HepG2 (cell line): ENCODE results near the gene TH. TPM values are rescaled to one million over a fixed set of nuclear protein-coding genes. Genes with fewer than 3 reads are reported as not detected.
A peak's percentile ranks its signal among the peaks of the same experiment; 100 is the strongest.

Experiments
- DR1 ChIP-seq: sonication (generic); formaldehyde crosslinking; IDR thresholded peaks from 2 replicates; pipeline ENCODE4 v1.8.0; 2021; ENCODE audit warnings: mild to moderate bottlenecking, missing genetic modification reagents, inconsistent platforms
- GABPA ChIP-seq, 2 experiments: IDR thresholded peaks; 2 replicates each; pipeline ENCODE4 v1.6.1; 2011 to 2016; ENCODE audit warnings: low read depth in 2 of 2, low read length in 1 of 2, missing biosample characterization in 1 of 2, missing genetic modification characterization in 1 of 2
- HOXD1 ChIP-seq: sonication (generic); formaldehyde crosslinking; IDR thresholded peaks from 2 replicates; pipeline ENCODE4 v1.5.0; 2020; ENCODE audit warnings: missing genetic modification reagents
- KDM4B ChIP-seq: sonication (generic); formaldehyde crosslinking; IDR thresholded peaks from 2 replicates; pipeline ENCODE4 v1.4.0; 2020; ENCODE audit warnings: missing genetic modification reagents
- MNT ChIP-seq: fragments of 450-650 bp; IDR thresholded peaks from 2 replicates; pipeline ENCODE4 v1.6.1; 2016
- MTA1 ChIP-seq: sonication (generic); formaldehyde crosslinking; IDR thresholded peaks from 2 replicates; pipeline ENCODE4 v1.4.0; 2020; ENCODE audit warnings: missing genetic modification reagents, mild to moderate bottlenecking, borderline replicate concordance
- PITX1 ChIP-seq: sonication (generic); formaldehyde crosslinking; IDR thresholded peaks from 2 replicates; pipeline ENCODE4 v1.5.1; 2020; ENCODE audit warnings: mild to moderate bottlenecking, missing genetic modification reagents
- SCMH1 ChIP-seq: sonication (generic); formaldehyde crosslinking; IDR thresholded peaks from 2 replicates; pipeline ENCODE4 v1.9.0; 2021; ENCODE audit warnings: missing genetic modification reagents, mild to moderate bottlenecking, borderline replicate concordance
- SP1 ChIP-seq, 2 experiments: fragments of 450-650 bp in 1 of 2; sonication (generic) in 1 of 2; formaldehyde crosslinking in 1 of 2; IDR thresholded peaks; 2 replicates each; pipeline versions ENCODE4 v1.4.0 to v1.6.1; 2016 to 2020; ENCODE audit warnings: missing genetic modification reagents in 1 of 2
- TMF1 ChIP-seq: sonication (generic); formaldehyde crosslinking; IDR thresholded peaks from 2 replicates; pipeline ENCODE4 v1.8.1; 2022; ENCODE audit warnings: low read depth, missing genetic modification reagents
- ZFP41 ChIP-seq: sonication (generic); formaldehyde crosslinking; IDR thresholded peaks from 2 replicates; pipeline ENCODE4 v1.4.0; 2020; ENCODE audit warnings: mild to moderate bottlenecking, missing genetic modification reagents, borderline replicate concordance
- ZNF136 ChIP-seq: sonication (generic); formaldehyde crosslinking; IDR thresholded peaks from 2 replicates; pipeline ENCODE4 v1.8.1; 2022; ENCODE audit warnings: low read depth, mild to moderate bottlenecking, moderate library complexity, missing genetic modification reagents
- ZNF180 ChIP-seq: sonication (generic); formaldehyde crosslinking; IDR thresholded peaks from 2 replicates; pipeline ENCODE4 v1.4.0; 2020; ENCODE audit warnings: low read depth, missing genetic modification reagents, borderline replicate concordance
- ZNF264 ChIP-seq: sonication (generic); formaldehyde crosslinking; IDR thresholded peaks from 2 replicates; pipeline ENCODE4 v1.4.0; 2020; ENCODE audit warnings: missing genetic modification reagents
- ZNF280B ChIP-seq: sonication (generic); formaldehyde crosslinking; IDR thresholded peaks from 2 replicates; pipeline ENCODE4 v1.5.0; 2020; ENCODE audit warnings: missing genetic modification reagents, mild to moderate bottlenecking, borderline replicate concordance
- ZNF543 ChIP-seq: sonication (generic); formaldehyde crosslinking; IDR thresholded peaks from 2 replicates; pipeline ENCODE4 v1.4.0; 2020; ENCODE audit warnings: mild to moderate bottlenecking, missing genetic modification reagents
- ZNF678 ChIP-seq: sonication (generic); formaldehyde crosslinking; IDR thresholded peaks from 2 replicates; pipeline ENCODE4 v1.4.0; 2020; ENCODE audit warnings: mild to moderate bottlenecking, missing genetic modification reagents
- polyA plus RNA-seq, 8 experiments: library from polyadenylated mRNA; depleted of rRNA in 3 of 8; stranded (reverse) in 7 of 8; unstranded in 1 of 8; fragments of >200 nt; fragmentation: Illumina TruSeq in 4 of 8; extraction: Trizol in 4 of 8; gene quantifications; 2 replicates each; pipeline versions ENCODE4 v1.2.1 to v1.2.3, GENCODE V29; 2011 to 2016; ENCODE audit warnings: low read depth in 4 of 8, missing spikeins in 1 of 8, mixed read lengths in 1 of 8; ENCODE audit not compliant: insufficient read depth in 1 of 8
- total RNA-seq, 5 experiments: library from RNA; depleted of rRNA; stranded (reverse); fragments of >200 nt; fragmentation: Illumina TruSeq; extraction: Trizol; gene quantifications; 2 replicates each; pipeline ENCODE4 v1.2.3, GENCODE V29; 2016; ENCODE audit warnings: low read depth in 1 of 5
- TF ChIP-seq, protein P1 (sequence below): sonication (generic); formaldehyde crosslinking; IDR thresholded peaks from 2 replicates; pipeline ENCODE4 v1.9.0; 2022; ENCODE audit warnings: missing genetic modification reagents, mild to moderate bottlenecking, borderline replicate concordance
- TF ChIP-seq, protein P2 (sequence below): sonication (generic); formaldehyde crosslinking; IDR thresholded peaks from 2 replicates; pipeline ENCODE4 v1.8.0; 2022; ENCODE audit warnings: mild to moderate bottlenecking, missing genetic modification reagents
- TF ChIP-seq, protein P3 (sequence below): sonication (generic); formaldehyde crosslinking; conservative IDR thresholded peaks from 2 replicates; pipeline ENCODE4 v1.4.0; 2020; ENCODE audit warnings: mild to moderate bottlenecking, missing genetic modification reagents, moderate library complexity

Gene TH
- total and polyA plus RNA-seq, 2 of the 13 experiments (the other 11 are each of a cell fraction or from before 2014, with no cell fraction given) = 0.36 TPM; not detected in 1

GRCh38 chr11:2135648-2136201 lies 35.9 kb downstream of the TH start (continued):
- TF ChIP-seq MNT (no peak), SP1 (IDR thresholded peaks at IDR 0.05) (no peak), SP1 (CRISPR knock-in tag; IDR thresholded peaks at IDR 0.05) (no peak), SCMH1 (CRISPR knock-in tag) (no peak), HOXD1 (CRISPR knock-in tag) (no peak), ZNF678 (CRISPR knock-in tag) (no peak), GABPA (IDR thresholded peaks at IDR 0.05; ENCODE audit: low read depth, low read length) (no peak), GABPA (CRISPR knock-in tag; IDR thresholded peaks at IDR 0.05; ENCODE audit: low read depth) (no peak), PITX1 (CRISPR knock-in tag) (no peak; the same call in 1 of the 2 replicates), DR1 (CRISPR knock-in tag) (no peak), ZNF280B (peak; percentile 52; the same call in 1 of the 2 replicates), ZNF136 (CRISPR knock-in tag) (no peak), ZNF264 (CRISPR knock-in tag) (no peak), KDM4B (CRISPR knock-in tag) (no peak), TMF1 (CRISPR knock-in tag) (0 out of 2 replicates have a peak, but pooled peaks have one; percentile 21), ZNF543 (CRISPR knock-in tag) (no peak), ZNF180 (CRISPR knock-in tag) (no peak), MTA1 (no peak), ZFP41 (no peak)
- TF ChIP-seq, protein P1, sequence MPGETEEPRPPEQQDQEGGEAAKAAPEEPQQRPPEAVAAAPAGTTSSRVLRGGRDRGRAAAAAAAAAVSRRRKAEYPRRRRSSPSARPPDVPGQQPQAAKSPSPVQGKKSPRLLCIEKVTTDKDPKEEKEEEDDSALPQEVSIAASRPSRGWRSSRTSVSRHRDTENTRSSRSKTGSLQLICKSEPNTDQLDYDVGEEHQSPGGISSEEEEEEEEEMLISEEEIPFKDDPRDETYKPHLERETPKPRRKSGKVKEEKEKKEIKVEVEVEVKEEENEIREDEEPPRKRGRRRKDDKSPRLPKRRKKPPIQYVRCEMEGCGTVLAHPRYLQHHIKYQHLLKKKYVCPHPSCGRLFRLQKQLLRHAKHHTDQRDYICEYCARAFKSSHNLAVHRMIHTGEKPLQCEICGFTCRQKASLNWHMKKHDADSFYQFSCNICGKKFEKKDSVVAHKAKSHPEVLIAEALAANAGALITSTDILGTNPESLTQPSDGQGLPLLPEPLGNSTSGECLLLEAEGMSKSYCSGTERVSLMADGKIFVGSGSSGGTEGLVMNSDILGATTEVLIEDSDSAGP = no peak
- TF ChIP-seq, protein P2, sequence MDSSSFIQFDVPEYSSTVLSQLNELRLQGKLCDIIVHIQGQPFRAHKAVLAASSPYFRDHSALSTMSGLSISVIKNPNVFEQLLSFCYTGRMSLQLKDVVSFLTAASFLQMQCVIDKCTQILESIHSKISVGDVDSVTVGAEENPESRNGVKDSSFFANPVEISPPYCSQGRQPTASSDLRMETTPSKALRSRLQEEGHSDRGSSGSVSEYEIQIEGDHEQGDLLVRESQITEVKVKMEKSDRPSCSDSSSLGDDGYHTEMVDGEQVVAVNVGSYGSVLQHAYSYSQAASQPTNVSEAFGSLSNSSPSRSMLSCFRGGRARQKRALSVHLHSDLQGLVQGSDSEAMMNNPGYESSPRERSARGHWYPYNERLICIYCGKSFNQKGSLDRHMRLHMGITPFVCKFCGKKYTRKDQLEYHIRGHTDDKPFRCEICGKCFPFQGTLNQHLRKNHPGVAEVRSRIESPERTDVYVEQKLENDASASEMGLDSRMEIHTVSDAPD (CRISPR knock-in tag) = no peak
- TF ChIP-seq, protein P3, sequence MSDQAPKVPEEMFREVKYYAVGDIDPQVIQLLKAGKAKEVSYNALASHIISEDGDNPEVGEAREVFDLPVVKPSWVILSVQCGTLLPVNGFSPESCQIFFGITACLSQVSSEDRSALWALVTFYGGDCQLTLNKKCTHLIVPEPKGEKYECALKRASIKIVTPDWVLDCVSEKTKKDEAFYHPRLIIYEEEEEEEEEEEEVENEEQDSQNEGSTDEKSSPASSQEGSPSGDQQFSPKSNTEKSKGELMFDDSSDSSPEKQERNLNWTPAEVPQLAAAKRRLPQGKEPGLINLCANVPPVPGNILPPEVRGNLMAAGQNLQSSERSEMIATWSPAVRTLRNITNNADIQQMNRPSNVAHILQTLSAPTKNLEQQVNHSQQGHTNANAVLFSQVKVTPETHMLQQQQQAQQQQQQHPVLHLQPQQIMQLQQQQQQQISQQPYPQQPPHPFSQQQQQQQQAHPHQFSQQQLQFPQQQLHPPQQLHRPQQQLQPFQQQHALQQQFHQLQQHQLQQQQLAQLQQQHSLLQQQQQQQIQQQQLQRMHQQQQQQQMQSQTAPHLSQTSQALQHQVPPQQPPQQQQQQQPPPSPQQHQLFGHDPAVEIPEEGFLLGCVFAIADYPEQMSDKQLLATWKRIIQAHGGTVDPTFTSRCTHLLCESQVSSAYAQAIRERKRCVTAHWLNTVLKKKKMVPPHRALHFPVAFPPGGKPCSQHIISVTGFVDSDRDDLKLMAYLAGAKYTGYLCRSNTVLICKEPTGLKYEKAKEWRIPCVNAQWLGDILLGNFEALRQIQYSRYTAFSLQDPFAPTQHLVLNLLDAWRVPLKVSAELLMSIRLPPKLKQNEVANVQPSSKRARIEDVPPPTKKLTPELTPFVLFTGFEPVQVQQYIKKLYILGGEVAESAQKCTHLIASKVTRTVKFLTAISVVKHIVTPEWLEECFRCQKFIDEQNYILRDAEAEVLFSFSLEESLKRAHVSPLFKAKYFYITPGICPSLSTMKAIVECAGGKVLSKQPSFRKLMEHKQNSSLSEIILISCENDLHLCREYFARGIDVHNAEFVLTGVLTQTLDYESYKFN (CRISPR knock-in tag) = no peak
